NOMO-1 treated with DMSO at 0.1 percent for 48 hours (cell line): ENCODE measurements around the gene EXOC3.

Experiments
- DNase-seq: peaks from one replicate; lab custom pipeline; 2025; ENCODE audit not compliant: unreplicated experiment; lab: John Stamatoyannopoulos, UW

Gene EXOC3

DNA sequence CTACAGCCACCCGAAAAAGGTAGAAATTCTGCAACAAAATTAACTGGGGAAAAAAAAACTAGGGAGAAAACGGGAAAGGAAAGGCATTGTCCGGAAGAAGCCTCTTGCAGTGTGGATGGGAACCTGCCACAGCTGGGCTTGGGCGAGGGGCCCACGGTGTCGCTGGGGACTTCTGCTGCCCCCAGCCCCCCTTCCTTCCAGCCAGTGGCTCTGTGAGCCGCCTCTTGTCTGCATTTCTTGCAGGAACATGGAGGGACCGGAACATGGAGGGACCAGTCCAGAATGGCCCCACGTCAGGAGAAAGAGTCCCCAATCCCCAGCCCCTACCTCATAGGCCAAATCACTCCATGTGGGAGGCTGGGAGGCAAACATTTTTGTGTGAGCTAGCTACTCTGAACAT lies 36.9 kb upstream of the EXOC3 start:
- DNase-seq: no peak

DNA sequence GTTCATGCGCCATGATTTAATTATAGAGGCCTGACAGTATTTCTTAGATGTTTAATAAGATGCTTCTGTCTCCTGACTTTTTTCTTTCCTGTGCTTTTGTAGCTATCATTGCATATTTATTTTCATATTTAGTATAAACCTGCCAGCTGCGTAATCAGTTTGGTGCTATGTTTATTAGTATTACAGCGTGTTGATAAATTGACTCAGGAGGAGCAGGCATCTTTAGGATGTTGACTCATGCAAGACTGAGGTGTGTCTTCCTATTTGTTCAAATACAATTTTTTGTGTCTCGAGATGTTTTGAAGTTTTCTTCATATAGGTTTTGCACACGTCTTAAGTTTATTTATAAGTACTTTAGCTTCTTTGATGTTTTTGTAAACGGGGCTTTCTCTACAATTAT lies 35.9 kb upstream of the EXOC3 start:
- DNase-seq: no peak

DNA sequence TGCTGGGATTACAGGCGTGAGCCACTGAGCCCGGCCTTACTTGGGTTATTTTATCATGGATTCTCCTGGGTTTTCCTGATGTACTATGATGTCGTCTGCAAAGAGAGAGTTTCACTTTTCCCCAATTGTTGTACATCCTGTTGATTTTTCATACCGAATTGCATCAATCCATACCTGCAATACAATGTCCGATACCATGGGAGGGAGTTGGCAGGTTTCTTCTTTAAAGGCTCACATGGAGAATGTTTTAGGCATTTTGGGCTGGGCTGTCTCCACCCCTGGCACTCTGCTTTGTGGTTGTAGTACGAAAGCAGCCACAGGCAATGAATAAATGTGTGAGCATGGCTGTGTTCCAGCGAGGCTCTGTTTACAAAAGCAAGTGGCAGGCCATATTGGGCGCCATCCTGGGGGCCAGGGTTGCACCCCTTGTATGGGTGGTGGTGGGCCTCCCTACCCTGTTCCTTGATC lies 35.1 kb upstream of the EXOC3 start:
- no peak for DNase-seq

DNA sequence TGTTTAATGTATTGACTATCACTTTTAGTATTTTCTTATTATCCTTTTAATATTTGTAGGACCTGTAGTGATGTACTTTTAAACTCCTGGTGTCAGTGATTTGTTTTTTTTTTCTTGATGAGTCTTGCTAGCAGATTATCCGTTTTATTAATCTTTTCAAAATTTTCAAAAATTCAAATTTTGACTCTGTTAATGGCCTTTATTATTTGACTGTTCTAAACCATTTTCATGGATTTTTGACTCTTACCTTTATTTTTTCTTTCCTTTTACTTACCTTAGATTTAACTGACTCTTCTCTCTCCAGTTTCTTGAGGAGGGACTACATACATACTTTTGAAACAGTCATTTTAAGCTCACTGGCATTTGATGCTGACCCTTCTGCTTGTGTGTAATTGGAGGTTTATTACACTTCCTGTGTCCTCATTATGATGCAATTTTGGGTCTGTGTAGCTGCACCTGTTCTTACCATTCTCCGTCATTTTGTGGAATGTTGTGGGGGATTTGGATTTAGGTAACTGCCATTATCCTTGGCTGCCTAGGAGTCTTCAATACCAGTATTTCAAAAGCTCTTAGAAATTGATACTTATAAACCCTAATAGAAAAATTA lies 32.0 kb upstream of the EXOC3 start:
- peak; percentile 69 for DNase-seq

DNA sequence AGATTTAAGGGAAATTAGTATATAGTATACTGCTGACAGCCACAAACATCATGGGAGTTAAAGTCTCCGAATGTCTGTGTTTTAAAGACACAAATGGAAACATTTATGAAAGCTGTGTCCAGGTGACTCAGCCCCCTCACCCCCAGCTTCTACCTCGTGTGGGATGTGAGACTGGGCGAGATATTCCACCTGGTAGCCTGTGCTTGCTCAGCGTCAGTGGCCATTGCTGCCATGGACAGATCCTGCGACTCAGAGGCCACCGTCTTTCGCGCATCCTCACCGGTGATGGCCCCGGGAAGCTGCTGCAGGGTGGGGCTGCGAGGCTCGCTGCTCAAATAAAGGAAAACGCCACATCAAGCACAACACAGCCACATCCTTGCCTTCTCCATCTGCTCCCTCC lies 31.2 kb upstream of the EXOC3 start:
- DNase-seq: no peak

DNA sequence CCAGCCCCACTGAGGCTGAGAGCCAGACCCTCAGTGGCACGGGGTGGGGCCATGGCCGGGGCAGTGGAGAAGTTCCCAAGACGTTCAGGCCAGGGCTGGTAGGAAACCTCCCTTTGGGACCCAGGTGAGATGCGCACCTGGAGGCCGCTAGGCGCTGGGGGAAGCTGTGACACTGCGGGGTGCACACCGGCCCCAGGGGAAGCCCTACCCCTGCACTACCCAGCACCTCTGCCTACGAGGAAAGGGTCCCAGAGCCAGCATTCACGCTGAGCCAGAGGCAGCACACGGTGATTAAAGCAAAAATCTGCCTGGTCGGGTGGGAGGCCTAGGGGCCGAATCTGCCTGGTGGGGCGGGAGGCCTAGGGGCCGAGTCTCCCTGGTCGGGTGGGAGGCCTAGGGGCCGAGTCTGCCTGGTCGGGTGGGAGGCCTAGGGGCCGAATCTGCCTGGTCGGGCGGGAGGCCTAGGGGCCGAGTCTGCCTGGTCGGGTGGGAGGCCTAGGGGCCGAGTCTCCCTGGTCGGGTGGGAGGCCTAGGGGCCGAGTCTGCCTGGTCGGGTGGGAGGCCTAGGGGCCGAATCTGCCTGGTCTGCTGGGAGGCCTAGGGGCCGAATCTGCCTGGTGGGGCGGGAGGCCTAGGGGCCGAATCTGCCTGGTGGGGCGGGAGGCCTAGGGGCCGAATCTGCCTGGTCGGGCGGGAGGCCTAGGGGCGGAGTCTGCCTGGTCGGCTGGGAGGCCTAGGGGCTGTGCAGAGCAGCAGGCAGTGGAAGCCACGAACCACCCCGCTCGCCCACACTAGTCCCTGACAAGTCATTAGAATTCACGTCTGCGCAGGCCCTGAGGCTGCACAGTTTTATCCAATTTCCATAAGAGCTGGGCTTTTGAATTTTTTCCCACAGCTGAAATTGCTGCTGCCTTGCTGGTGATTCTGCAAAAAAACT lies 27.7 kb upstream of the EXOC3 start:
- DNase-seq: peak; percentile 74

DNA sequence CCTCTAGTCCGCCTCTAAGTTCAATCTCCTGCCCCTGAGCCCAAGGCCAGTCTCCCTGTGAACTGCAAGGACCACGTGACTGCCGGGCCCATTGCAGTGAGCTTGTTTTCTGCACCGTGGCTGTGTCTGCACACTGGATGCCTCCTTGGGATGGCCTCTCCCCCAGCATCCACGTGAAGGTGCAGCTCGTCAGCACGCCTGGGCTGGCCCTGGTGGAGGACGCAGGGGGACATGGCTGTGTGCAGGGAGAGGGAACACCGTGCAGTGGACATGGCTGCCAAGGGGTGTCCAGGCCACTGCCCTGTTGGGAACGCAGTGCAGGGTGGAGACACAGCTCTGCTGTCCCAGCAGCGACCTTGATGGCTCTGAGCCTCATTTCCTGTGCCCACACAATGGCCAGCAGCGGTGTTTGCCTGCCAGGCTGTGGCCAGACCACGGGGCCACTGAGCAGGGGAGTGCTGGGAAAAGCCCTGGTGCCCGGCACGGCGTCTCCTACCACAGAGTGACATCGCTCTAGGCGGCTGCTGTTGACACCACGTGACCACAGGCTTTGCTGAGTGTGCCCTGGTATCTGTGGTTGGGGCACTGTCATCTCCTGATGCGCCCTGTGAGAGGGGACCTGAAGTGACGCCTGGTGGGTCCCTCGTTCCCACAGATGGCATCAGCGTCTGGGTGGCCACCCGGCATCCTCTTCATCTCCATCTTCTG lies 26.9 kb upstream of the EXOC3 start:
- no peak for DNase-seq

DNA sequence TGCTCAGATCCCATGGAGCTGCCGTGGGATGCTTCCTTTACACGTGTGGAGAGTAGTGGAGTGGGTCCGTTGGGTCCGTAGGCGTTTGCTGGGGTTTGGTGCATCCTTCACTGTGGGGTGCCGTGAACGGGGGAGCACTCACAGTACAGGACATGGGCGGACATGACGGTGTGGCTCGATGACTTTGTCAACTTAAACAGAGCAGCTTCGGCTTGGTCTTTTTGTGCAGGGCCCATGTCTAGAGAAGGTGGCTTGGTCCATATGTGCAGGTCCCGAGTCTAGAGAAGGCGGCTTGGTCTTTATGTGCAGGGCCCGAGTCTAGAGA lies 26.4 kb upstream of the EXOC3 start:
- no peak for DNase-seq

DNA sequence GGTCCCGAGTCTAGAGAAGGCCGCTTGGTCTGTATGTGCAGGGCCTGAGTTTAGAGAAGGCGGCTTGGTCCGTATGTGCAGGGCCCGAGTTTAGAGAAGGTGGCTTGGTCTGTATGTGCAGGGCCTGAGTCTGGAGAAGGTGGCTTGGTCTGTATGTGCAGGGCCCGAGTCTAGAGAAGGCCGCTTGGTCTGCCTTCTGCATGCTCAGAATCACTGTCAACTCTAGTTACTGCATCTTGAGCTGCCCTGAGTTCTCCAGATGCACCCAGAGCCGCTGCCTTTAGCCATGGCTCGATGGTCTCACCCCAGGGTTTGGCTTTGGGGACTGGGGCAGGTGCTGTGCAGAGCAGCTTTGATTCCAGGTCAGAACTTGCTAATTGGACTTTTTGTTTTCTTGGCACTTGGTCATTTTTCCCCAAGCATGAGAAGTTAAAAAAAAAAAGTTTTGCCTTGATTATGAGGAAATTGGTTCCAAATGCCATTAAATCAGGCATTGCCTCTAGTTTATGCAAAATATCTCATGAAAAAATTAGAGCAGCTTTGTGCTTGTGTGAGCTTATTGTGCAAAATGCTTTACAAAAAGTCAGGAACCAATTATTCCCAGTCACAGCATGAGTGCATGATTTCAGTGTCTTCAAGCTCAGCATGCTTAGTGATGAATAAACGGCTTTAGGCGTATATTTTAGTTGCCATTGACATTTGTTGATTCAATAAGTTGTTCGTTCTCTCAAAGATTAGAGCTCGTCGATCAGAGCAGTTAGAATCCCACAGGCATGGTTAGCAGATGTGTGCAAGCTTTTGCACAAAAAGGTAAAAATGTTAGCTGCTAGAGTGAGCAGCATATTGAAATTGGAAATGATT lies 25.4 kb upstream of the EXOC3 start:
- DNase-seq: no peak

DNA sequence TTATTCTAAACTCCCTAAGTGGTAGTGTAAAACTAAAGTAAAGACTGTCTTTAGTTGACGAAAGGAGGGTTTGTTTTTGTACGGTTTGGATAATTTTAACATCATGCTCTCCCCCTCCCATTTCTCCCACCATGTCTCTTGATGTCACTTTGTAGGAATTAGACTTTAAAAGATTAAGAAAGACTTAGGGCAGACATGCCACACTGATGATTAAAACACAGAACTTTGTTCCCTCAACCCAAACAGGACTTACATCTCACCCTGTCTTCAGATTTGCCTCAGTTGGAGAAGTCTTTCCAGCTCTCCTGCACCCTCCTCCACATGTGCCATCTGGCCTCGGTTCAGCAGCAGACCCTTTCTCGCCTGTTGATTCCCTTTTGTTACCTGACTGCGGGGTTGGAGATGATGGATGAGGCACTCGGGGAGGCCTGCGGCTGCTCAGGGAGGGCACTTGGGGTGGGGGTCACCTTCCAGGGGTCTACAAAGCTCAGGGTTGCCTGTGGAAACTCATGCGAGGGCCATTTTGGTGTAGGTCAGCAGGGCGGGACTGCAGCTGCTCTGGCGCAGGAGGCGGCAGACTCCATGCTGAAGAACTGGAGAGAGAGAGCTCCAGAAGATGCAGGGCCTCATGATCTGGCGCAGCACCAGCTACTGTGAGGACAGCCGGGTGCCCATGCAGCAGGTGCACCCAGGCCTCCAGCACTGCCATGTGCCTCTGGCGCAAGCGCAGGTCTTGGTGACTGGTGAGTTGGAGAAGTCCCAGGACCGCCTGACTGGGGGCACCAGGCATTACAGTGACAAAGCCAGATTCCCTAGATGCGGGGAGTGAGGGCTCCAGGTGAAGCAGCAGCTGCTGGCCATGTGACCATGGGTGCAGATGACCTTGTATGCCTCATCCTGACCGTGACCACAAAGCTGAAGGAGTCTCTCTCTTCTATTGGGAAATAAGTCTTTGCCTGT lies 24.5 kb upstream of the EXOC3 start:
- peak; percentile 69 for DNase-seq

DNA sequence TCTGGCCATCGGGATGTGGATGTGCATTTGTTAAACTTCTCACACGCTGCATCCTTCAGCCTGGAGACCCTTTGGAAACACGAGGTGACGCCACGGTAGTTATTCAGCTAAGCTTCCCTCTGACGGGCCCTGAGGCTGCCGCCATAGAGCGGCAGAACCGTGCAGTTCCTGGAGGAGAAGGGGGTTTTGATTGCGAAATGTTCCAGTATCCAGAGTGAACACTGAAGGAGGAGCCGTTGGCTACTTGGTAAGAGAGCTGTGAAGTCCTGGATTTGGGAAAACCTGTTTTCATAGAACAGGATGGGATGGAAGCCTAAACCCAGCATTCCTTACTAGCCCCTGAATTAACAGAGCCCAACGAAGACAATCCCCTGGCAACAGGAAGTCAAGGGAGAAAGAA lies 23.0 kb upstream of the EXOC3 start:
- no peak for DNase-seq

DNA sequence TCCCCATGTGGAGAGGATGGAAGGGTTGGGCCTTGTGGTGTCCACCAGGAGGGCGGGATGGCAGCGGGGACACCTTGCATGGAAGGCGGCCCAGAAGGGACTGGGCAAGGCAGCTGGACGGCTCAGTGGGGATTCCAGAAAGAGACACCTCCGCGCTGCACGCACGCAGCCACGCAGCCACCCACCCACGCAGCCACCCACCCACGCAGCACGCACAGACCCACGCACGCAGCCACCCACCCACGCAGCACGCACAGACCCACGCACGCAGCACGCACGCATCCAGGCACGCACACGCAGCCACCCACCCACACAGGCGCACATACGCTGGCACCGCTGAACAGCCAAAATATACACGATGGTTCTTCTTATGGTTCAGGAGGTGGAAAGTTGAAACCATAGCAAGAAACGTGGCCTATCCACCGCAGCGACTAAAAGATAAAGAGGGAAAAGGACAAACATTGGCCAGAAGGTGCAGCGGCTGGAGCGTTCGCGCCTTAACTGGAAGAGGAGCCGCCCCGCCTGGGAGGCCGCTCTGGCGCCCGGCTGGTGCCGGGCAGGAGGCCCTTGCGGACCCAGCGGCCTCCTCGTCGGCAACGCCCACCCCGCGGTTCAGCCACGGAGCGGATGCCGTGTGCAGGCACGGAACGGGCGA lies 22.2 kb upstream of the EXOC3 start:
- DNase-seq: no peak

DNA sequence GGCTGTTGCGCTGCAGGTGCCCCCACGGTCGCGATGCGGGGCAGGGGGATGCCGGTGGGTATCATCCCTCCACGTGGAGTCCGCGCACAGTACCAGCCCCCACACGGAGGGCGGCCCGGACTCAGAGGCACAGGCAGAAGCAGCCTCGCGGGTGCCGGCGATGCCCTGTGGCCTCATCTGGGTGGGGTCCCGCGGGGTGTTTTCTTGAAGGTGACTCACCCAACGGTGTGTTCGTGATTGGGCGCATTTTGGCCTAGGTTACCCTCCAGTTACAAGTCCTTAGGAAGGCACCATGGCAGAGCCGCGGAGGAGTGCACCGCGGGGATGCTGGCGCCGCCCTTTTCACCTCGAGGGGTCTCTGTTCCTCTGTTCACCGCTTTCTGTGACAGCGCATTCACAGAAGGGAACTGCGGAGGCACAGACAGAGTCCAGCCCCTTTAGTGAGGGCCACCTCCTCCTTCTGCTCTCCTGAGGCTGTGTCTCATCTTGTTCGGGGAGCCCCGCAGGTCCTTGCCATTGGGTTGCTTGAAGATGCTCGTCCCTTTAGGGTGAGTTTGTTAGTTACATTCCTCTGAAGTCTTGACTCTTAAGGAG lies 21.6 kb upstream of the EXOC3 start:
- DNase-seq: no peak

DNA sequence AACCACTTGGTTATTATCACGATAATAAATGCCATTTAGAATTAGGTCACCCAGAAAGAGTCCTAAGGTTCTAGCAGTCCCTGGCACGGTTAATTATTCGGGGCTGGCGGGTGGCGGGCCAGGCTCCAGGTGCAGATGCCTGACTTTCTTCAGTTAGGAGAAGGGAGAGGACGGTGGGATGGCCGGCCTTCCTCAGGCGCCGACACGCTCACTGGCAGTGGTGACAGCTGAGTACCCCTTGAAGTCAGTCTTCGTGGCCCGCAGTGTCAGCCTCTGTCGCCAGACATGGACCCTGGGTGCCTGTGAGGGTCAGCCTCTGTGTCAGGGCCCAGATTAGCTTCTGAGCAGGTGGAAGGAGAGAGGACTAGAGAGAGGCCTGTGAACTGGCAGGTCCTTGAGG lies 21.1 kb upstream of the EXOC3 start:
- DNase-seq: no peak

DNA sequence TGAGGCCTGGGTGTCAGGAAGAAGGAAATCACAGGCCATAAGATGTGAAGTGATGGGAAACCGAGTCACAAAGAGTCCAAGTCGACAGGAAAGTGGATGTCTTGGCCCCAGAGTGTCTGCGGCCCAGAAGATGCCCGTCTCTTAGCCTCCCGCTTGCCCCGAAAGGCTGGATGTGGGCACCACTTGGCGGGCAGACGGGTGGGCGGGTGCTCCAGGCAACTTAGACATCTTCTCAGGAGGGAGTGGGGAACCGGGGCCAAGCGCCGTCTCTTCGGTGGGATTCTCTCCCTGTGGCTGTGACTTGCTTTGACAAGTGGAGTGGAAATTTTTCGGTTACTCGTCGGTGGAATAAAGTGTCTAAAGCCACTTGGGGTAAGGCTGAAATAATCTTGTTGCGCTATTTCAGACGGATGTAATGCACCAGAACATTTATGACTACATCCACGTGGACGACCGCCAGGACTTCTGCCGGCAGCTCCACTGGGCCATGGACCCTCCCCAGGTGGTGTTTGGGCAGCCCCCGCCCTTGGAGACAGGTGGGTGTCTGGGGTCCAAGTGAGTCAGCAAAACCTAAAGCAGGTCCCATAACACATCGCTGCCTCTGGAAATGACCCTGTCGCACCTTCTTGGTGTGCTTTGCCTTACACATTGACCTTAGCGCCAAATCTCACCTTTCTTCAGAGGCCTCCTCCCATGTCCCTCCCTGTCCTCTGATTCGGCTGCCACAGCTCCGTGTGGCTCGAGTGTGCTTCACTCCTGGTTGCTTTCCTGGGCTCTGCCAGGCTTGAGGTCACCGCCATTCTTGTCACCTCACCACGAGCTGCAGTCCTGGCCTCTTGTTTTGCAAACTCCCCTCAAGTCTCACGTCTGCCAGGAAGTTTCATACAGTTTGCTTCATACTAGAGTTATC lies 20.4 kb upstream of the EXOC3 start:
- DNase-seq: no peak

DNA sequence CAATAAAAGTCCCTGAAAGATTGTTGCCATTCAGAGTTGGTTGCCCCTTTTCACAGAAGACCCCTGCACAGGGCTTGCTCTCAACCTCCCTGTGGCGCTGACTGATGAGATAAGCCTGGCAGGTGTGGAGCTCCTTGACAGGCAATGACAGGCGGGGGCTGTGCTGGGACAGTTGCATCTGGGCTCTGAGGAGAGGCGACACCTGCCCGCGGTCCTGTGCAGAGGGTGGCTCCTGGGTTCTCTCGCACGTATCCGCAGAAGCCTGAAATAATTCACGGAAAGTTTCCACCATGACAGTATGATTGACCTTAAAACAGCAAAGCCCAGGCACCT lies 19.8 kb upstream of the EXOC3 start:
- DNase-seq: no peak

DNA sequence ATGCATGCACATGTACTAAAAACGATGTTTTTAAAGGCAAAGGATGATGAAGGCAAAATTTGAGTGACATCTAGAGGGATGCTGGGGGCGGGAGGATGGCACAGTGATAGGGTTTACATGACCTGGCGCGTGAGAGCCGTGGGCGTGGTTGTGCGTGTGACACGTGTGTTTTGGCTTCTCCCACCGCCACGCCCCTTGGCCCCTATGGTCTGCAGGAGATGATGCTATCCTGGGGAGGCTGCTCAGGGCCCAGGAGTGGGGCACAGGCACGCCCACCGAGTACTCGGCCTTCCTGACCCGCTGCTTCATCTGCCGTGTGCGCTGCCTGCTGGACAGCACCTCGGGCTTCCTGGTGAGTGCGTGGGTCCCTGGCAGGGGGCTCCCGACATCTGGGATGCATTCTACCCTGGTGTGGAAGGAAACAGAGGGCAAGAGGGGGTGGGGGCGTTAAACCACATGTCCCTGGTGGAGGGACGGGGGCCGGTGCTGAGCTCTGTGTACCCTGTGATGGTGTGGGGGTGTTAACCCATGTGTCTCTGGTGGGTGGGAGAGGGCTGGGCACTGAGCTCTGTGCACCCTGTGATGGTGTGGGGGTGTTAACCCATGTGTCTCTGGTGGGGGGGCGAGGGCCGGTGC lies 19.2 kb upstream of the EXOC3 start:
- no peak for DNase-seq
